ENCODE results near the gene IL22RA2.

- no peak for TF ChIP-seq EZH2phosphoT487 (IDR thresholded peaks at IDR 0.05; ENCODE audit: insufficient read depth, low read depth)
- no peak for TF ChIP-seq EZH2 (IDR thresholded peaks at IDR 0.05; ENCODE audit: insufficient read depth, poor library complexity, severe bottlenecking)
Measured at GRCh38 chr6:137122612-137123011, 50.8 kb downstream of the IL22RA2 start.
